ENCODE data around the gene KIR3DL2.
"Not testable (repeated sequence)": the region's sequence is repeated elsewhere in the genome, so short reads cannot be mapped to it uniquely, and the experiment has no call there.

Gene KIR3DL2

GRCh38 chr19:54843171-54843570 lies 7.1 kb upstream of the KIR3DL2 start:
- H3K9ac ChIP-seq (ENCODE audit: low read depth, low read length); H3K4me1 ChIP-seq (ENCODE audit: insufficient read depth, low read length); ATAC-seq (ENCODE audit: insufficient read depth, low read depth); H4K20me1 ChIP-seq (ENCODE audit: insufficient read depth, low read length); H3K4me3 ChIP-seq (ENCODE audit: low read depth in 1 of 2, low read length in 2 of 2); H3K27ac ChIP-seq (ENCODE audit: low read length); H2AFZ ChIP-seq (ENCODE audit: low read depth, low read length); H3K79me2 ChIP-seq (ENCODE audit: insufficient read depth, low read length); DNase-seq; H3K9me3 ChIP-seq (ENCODE audit: insufficient read depth, low read length, severe bottlenecking); H3K27me3 ChIP-seq (ENCODE audit: insufficient read depth, low read length, poor library complexity); H3K36me3 ChIP-seq (ENCODE audit: insufficient read depth, low read length); H3K4me2 ChIP-seq (ENCODE audit: insufficient read depth, low read length): not testable (repeated sequence)

GRCh38 chr19:54850930-54851329 lies 687 bp downstream of the KIR3DL2 start:
- DNase-seq (no peak), ATAC-seq (ENCODE audit: insufficient read depth, low read depth) (no peak)
- no peaks in the 10 kb centered on the region for H3K9me3 ChIP-seq (ENCODE audit: insufficient read depth, low read length, severe bottlenecking)
- H3K4me3 ChIP-seq (ENCODE audit: low read depth in 1 of 2, low read length in 2 of 2), result no peak overlapping the region
- H3K27me3 ChIP-seq (ENCODE audit: insufficient read depth, low read length, poor library complexity), result no peaks in the 10 kb centered on the region
- H3K27ac ChIP-seq (ENCODE audit: low read length), result no peak overlapping the region
- no peaks in the 10 kb centered on the region for H3K36me3 ChIP-seq (ENCODE audit: insufficient read depth, low read length)
- TF ChIP-seq EZH2 (IDR thresholded peaks at IDR 0.05; ENCODE audit: borderline replicate concordance, low read depth, low read length, severe bottlenecking), result no peak
- no peak for TF ChIP-seq CTCF (IDR thresholded peaks at IDR 0.05; ENCODE audit: borderline replicate concordance, extremely low read depth, low read length, poor library complexity, severe bottlenecking)
- H3K9ac ChIP-seq (ENCODE audit: low read depth, low read length), result no peak overlapping the region
- H4K20me1 ChIP-seq (ENCODE audit: insufficient read depth, low read length), result no peaks in the 10 kb centered on the region
- H2AFZ ChIP-seq (ENCODE audit: low read depth, low read length), result no peak overlapping the region
- H3K4me2 ChIP-seq (ENCODE audit: insufficient read depth, low read length), result no peak overlapping the region
- no peaks in the 10 kb centered on the region for H3K79me2 ChIP-seq (ENCODE audit: insufficient read depth, low read length)
- H3K4me1 ChIP-seq (ENCODE audit: insufficient read depth, low read length), result no peaks in the 10 kb centered on the region

- no peaks in the 10 kb centered on the region for H3K4me1 ChIP-seq (ENCODE audit: insufficient read depth, low read length)
- no peak overlapping the region for H3K4me2 ChIP-seq (ENCODE audit: insufficient read depth, low read length)
- H3K27me3 ChIP-seq (ENCODE audit: insufficient read depth, low read length, poor library complexity), result no peaks in the 10 kb centered on the region
Measured at GRCh38 chr19:54851353-54851752, 1.1 kb downstream of the KIR3DL2 start.

GRCh38 chr19:54855241-54855640 lies 5.0 kb downstream of the KIR3DL2 start:
- H3K27ac ChIP-seq (ENCODE audit: low read length), result not testable (repeated sequence)

More at GRCh38 chr19:54851353-54851752, 1.1 kb downstream of the KIR3DL2 start:
- Histone ChIP-seq H3K9ac (ENCODE audit: low read depth, low read length) (no peak overlapping the region), H3K36me3 (ENCODE audit: insufficient read depth, low read length) (no peaks in the 10 kb centered on the region), H3K79me2 (ENCODE audit: insufficient read depth, low read length) (no peaks in the 10 kb centered on the region), H3K27ac (ENCODE audit: low read length) (no peak overlapping the region), H2AFZ (ENCODE audit: low read depth, low read length) (no peak overlapping the region), H4K20me1 (ENCODE audit: insufficient read depth, low read length) (no peaks in the 10 kb centered on the region), H3K4me3 (ENCODE audit: low read depth in 1 of 2, low read length in 2 of 2) (no peak overlapping the region), H3K9me3 (ENCODE audit: insufficient read depth, low read length, severe bottlenecking) (no peaks in the 10 kb centered on the region)
- DNase-seq (no peak), ATAC-seq (ENCODE audit: insufficient read depth, low read depth) (no peak)
- TF ChIP-seq CTCF (IDR thresholded peaks at IDR 0.05; ENCODE audit: borderline replicate concordance, extremely low read depth, low read length, poor library complexity, severe bottlenecking) (no peak), EZH2 (IDR thresholded peaks at IDR 0.05; ENCODE audit: borderline replicate concordance, low read depth, low read length, severe bottlenecking) (no peak)

GRCh38 chr19:54858476-54858875 lies 8.2 kb downstream of the KIR3DL2 start:
- not testable (repeated sequence) for H2AFZ ChIP-seq (ENCODE audit: low read depth, low read length); H3K79me2 ChIP-seq (ENCODE audit: insufficient read depth, low read length); H3K4me2 ChIP-seq (ENCODE audit: insufficient read depth, low read length); H3K4me3 ChIP-seq (ENCODE audit: low read depth in 1 of 2, low read length in 2 of 2); H3K9ac ChIP-seq (ENCODE audit: low read depth, low read length); H4K20me1 ChIP-seq (ENCODE audit: insufficient read depth, low read length); H3K4me1 ChIP-seq (ENCODE audit: insufficient read depth, low read length); H3K36me3 ChIP-seq (ENCODE audit: insufficient read depth, low read length); H3K9me3 ChIP-seq (ENCODE audit: insufficient read depth, low read length, severe bottlenecking); DNase-seq; ATAC-seq (ENCODE audit: insufficient read depth, low read depth); H3K27ac ChIP-seq (ENCODE audit: low read length); H3K27me3 ChIP-seq (ENCODE audit: insufficient read depth, low read length, poor library complexity)

More at GRCh38 chr19:54855241-54855640, 5.0 kb downstream of the KIR3DL2 start:
- not testable (repeated sequence) for ATAC-seq (ENCODE audit: insufficient read depth, low read depth); H3K4me1 ChIP-seq (ENCODE audit: insufficient read depth, low read length); H3K79me2 ChIP-seq (ENCODE audit: insufficient read depth, low read length); H3K9me3 ChIP-seq (ENCODE audit: insufficient read depth, low read length, severe bottlenecking); H3K36me3 ChIP-seq (ENCODE audit: insufficient read depth, low read length); H3K9ac ChIP-seq (ENCODE audit: low read depth, low read length); H2AFZ ChIP-seq (ENCODE audit: low read depth, low read length); H4K20me1 ChIP-seq (ENCODE audit: insufficient read depth, low read length); H3K27me3 ChIP-seq (ENCODE audit: insufficient read depth, low read length, poor library complexity); H3K4me3 ChIP-seq (ENCODE audit: low read depth in 1 of 2, low read length in 2 of 2); H3K4me2 ChIP-seq (ENCODE audit: insufficient read depth, low read length); DNase-seq

GRCh38 chr19:54859421-54859820 lies 9.2 kb downstream of the KIR3DL2 start:
- DNase-seq; H3K4me3 ChIP-seq (ENCODE audit: low read depth in 1 of 2, low read length in 2 of 2); H3K4me2 ChIP-seq (ENCODE audit: insufficient read depth, low read length); H3K27me3 ChIP-seq (ENCODE audit: insufficient read depth, low read length, poor library complexity); H3K9ac ChIP-seq (ENCODE audit: low read depth, low read length); H3K27ac ChIP-seq (ENCODE audit: low read length); H4K20me1 ChIP-seq (ENCODE audit: insufficient read depth, low read length); H3K9me3 ChIP-seq (ENCODE audit: insufficient read depth, low read length, severe bottlenecking); H3K36me3 ChIP-seq (ENCODE audit: insufficient read depth, low read length); H3K4me1 ChIP-seq (ENCODE audit: insufficient read depth, low read length); H3K79me2 ChIP-seq (ENCODE audit: insufficient read depth, low read length); ATAC-seq (ENCODE audit: insufficient read depth, low read depth); H2AFZ ChIP-seq (ENCODE audit: low read depth, low read length): not testable (repeated sequence)

GRCh38 chr19:54863459-54863858 lies 13.2 kb downstream of the KIR3DL2 start:
- not testable (repeated sequence) for H3K9me3 ChIP-seq (ENCODE audit: insufficient read depth, low read length, severe bottlenecking); H3K4me3 ChIP-seq (ENCODE audit: low read depth in 1 of 2, low read length in 2 of 2); H3K27me3 ChIP-seq (ENCODE audit: insufficient read depth, low read length, poor library complexity); DNase-seq; H3K4me2 ChIP-seq (ENCODE audit: insufficient read depth, low read length); H3K36me3 ChIP-seq (ENCODE audit: insufficient read depth, low read length); ATAC-seq (ENCODE audit: insufficient read depth, low read depth); H4K20me1 ChIP-seq (ENCODE audit: insufficient read depth, low read length); H3K27ac ChIP-seq (ENCODE audit: low read length); H2AFZ ChIP-seq (ENCODE audit: low read depth, low read length); H3K9ac ChIP-seq (ENCODE audit: low read depth, low read length); H3K4me1 ChIP-seq (ENCODE audit: insufficient read depth, low read length); H3K79me2 ChIP-seq (ENCODE audit: insufficient read depth, low read length)
